SJCRH30 (cell line): ENCODE results near the gene CDK13. TPM values are rescaled to one million over a fixed set of nuclear protein-coding genes. Genes with fewer than 3 reads are reported as not detected.
"Not testable (repeated sequence)": the region's sequence is repeated elsewhere in the genome, so short reads cannot be mapped to it uniquely, and the experiment has no call there.

ENCODE experiments used
- DNase-seq, 2 experiments: peaks; one replicate each; pipeline ENCODE4 v3.0.0-alpha.2; 2015 to 2020
- H3K27ac ChIP-seq: fragments of 250-450 bp; sonication (Bioruptor Pico); 2 replicates; pipeline ENCODE4 v1.5.1; 2020; ENCODE audit warnings: mild to moderate bottlenecking, moderate library complexity
- H3K27me3 ChIP-seq: fragments of 250-450 bp; sonication (Bioruptor Pico); 2 replicates; pipeline ENCODE4 v1.5.1; 2020; ENCODE audit warnings: mild to moderate bottlenecking, moderate library complexity
- H3K36me3 ChIP-seq: fragments of 250-450 bp; sonication (Bioruptor Pico); 2 replicates; pipeline ENCODE4 v1.5.1; 2020; ENCODE audit warnings: mild to moderate bottlenecking, moderate library complexity
- H3K4me1 ChIP-seq: fragments of 250-450 bp; sonication (Bioruptor Pico); 2 replicates; pipeline ENCODE4 v1.5.1; 2020; ENCODE audit warnings: mild to moderate bottlenecking, moderate library complexity
- H3K4me3 ChIP-seq: fragments of 250-450 bp; sonication (Bioruptor Pico); 2 replicates; pipeline ENCODE4 v1.5.1; 2020; ENCODE audit warnings: mild to moderate bottlenecking, moderate library complexity
- H3K9me3 ChIP-seq: fragments of 250-450 bp; sonication (Bioruptor Pico); replicated peaks from 2 replicates; pipeline ENCODE4 v1.5.1; 2020; ENCODE audit warnings: mild to moderate bottlenecking, moderate library complexity
- total RNA-seq: library from RNA; depleted of rRNA; stranded (reverse); fragments of >200 nt; shearing (Covaris generic); gene quantifications from 2 replicates; pipeline ENCODE4 v1.2.3, GENCODE V29; 2014; rRNA removed

The CDK13 gene
- total RNA-seq = 55.8 and 70.5 TPM in 2 replicates

DNA sequence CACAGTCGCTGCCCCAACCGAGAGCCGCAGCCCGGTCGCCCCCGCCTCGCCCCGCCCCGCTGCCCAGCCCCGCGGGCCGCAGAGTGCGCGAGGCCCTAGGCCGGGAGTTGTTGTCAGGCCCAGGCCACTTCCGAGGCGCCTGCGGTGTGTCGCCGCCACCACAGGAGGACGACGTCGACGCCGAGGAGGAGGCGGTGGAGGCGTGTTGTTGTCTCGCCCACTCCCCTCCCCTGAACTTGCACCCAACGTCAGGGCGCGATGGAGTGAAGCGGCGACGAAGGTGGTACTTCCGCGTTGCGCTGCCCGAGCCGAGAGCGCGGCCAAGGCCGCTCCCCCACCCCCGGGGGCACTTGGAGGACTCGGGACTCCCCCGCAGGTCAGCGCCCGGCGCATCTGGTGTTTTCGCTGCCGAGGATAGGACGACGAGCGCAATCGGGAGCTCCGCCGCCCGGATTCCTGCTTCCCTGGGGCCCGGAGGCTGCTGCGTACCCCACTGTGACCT, at the start of gene CDK13:
TSS of gene CDK13 (plus strand) at position 286 of the 502 bp plus-strand sequence. CDS start 386 bp downstream, outside the sequence.
- DNase-seq = peak; percentile 78 to 79
- H3K9me3 ChIP-seq = no peaks in the 10 kb centered on the region

DNA sequence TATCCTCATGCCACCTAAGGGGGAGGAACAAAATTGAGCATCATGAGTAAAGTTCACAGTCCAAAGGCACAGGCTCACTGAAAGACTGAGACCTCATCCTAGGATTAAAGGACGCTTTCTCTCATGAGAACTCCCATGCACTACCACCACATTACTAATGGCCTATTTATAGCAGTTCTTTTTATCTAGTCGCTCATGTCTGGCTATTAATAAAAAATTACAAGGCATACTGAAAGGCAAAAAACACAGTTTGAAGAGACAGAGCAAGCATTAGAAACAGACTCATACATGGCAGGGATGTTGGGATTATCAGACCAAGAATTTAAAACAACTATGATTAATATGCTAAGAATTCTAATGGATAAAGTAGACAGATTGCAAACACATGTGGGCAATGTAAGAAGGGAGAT, 46.0 kb upstream of the CDK13 start:
- Histone ChIP-seq H3K36me3 (no peaks in the 10 kb centered on the region), H3K27me3 (no peaks in the 10 kb centered on the region), H3K9me3 (no peaks in the 10 kb centered on the region; the same call in 1 of the 2 replicates), H3K4me1 (no peaks in the 10 kb centered on the region), H3K27ac (no peak overlapping the region), H3K4me3 (no peak overlapping the region)
- no peak for DNase-seq

More for the DNA sequence above, at the start of gene CDK13:
- H3K36me3 ChIP-seq = no peaks in the 10 kb centered on the region
- H3K4me3 ChIP-seq = peak within 1 kb of the TSS; percentile 88
- H3K27ac ChIP-seq = peak within 1 kb of the TSS; percentile 79
- no peaks in the 10 kb centered on the region for H3K4me1 ChIP-seq
- no peaks in the 10 kb centered on the region for H3K27me3 ChIP-seq

DNA sequence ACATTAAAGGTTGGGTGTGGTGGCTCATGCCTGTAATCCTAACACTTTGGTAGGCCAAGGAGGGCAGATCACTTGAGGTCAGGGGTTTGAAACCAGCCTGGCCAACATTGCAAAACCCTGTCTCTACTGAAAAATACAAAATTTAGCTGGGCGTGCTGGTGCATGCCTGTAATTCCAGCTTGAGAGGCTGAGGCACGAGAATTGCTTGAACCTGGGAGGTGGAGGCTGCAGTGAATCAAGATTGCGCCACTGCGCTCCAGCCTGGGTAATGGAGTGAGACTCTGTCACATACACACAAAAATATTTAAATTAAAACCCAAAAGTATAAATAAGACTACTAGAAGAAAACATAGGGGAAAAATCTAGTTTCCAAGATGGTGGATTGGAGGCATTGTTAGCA, 41.9 kb upstream of the CDK13 start:
- no peaks in the 10 kb centered on the region for H3K27me3 ChIP-seq
- no peak overlapping the region for H3K4me3 ChIP-seq
- no peak for DNase-seq
- H3K27ac ChIP-seq = no peak overlapping the region
- H3K4me1 ChIP-seq = no peaks in the 10 kb centered on the region
- no peaks in the 10 kb centered on the region; the same call in 1 of the 2 replicates for H3K9me3 ChIP-seq
- no peaks in the 10 kb centered on the region for H3K36me3 ChIP-seq

DNA sequence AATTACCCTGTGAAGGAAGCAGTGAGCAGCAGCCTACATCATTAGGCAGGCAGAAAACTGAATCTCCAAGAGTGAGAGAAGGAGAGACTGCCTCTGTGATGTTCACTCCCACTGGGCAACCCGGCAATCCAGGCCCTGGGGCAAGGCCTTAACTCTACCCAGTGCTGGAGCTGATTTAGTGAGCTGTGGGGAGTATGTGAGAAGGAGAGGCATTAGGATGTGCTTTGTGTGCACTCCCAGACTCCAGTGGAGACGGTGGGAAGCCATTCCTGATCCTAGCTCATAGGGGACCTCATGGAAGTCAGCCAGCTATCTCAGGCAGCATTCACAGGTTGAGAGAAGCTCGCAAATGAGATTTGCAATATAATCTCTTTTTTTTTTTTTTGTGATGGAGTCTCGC, 41.1 kb upstream of the CDK13 start:
- Histone ChIP-seq H3K27me3 (no peaks in the 10 kb centered on the region), H3K27ac (no peak overlapping the region), H3K9me3 (no peaks in the 10 kb centered on the region; the same call in 1 of the 2 replicates), H3K36me3 (no peaks in the 10 kb centered on the region), H3K4me3 (no peak overlapping the region), H3K4me1 (no peaks in the 10 kb centered on the region)
- no peak for DNase-seq

DNA sequence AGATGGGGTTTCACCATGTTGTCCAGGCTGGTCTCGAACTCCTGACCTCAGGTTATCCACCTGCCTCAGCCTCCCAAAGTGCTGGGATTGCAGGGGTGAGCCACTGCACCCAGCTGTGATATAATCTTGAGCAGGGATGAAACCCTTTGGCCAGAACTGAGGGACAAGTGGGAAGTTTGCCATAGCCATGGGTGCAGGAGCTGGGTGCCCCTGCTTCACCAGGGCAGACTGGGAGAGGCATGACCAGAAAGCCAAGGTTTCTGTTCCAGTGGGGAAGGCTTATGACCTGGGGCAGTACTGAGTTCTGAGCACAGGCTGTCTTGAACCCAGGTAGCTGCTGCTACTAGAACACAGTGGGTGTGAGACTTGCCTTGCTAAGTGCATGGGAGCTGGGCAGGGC, 40.5 kb upstream of the CDK13 start:
- H3K27ac ChIP-seq = no peak overlapping the region
- H3K27me3 ChIP-seq = no peaks in the 10 kb centered on the region
- no peaks in the 10 kb centered on the region for H3K36me3 ChIP-seq
- no peaks in the 10 kb centered on the region; the same call in 1 of the 2 replicates for H3K9me3 ChIP-seq
- no peak overlapping the region for H3K4me3 ChIP-seq
- no peak for DNase-seq
- no peaks in the 10 kb centered on the region for H3K4me1 ChIP-seq

DNA sequence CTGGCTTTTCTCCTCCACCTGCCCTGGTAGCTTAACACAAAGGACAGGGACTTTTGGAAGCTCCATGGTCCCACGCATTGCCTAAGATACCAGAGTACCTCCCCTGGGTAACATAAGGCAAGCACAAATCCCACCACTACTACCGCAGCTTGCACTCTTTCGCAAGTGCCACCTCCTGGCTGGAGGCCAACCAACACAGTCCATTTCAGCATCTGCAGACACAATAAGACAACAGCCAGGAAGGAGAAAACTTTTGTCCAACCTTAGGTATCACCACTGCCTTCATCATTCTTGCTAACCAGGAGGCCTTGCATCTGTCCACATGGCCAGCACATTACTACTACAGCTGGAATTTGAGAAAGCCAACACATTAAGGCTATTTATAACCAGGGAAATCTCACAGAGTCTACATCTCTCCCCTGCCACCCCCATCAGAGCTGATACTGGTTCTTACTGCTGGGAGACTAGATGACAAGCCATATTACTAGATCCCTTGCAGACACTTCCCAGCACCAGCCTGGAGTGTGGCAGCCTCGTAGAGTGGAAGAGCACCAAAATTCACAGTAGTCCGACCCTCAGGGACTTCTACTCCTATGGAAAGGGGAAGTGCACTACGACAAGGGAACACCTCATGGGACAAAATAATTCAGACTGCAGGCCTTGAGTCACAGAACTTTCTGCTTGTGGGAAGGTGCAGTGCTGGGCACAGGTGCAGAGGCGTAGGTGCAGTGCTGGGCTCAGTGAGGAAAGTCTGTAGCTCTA, 39.8 kb upstream of the CDK13 start:
- Histone ChIP-seq H3K9me3 (no peaks in the 10 kb centered on the region; the same call in 1 of the 2 replicates), H3K4me1 (no peaks in the 10 kb centered on the region), H3K27ac (no peak overlapping the region), H3K36me3 (no peaks in the 10 kb centered on the region), H3K27me3 (no peaks in the 10 kb centered on the region), H3K4me3 (no peak overlapping the region)
- DNase-seq = no peak

DNA sequence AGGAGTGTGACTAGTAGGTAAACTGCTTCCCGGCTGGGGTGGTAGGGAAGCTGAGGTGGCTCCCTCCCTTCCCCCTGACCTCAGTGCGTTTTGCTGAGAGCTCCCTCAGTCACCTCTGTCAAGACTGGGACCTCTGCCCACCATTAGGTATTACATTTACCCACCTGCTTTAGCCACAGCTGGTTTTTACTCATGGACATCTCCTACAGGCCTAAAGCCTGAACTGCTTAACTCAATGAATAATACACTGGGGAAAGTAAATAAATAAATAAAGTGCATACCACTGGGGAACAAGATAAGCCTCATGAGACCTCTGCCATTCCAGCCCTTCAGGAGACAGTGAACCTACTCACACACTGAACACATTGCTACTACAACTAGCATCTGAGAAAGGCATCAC, 38.9 kb upstream of the CDK13 start:
- Histone ChIP-seq H3K4me1 (no peaks in the 10 kb centered on the region), H3K4me3 (no peak overlapping the region), H3K27ac (no peak overlapping the region), H3K27me3 (no peaks in the 10 kb centered on the region), H3K36me3 (no peaks in the 10 kb centered on the region), H3K9me3 (no peaks in the 10 kb centered on the region; the same call in 1 of the 2 replicates)
- DNase-seq = no peak

DNA sequence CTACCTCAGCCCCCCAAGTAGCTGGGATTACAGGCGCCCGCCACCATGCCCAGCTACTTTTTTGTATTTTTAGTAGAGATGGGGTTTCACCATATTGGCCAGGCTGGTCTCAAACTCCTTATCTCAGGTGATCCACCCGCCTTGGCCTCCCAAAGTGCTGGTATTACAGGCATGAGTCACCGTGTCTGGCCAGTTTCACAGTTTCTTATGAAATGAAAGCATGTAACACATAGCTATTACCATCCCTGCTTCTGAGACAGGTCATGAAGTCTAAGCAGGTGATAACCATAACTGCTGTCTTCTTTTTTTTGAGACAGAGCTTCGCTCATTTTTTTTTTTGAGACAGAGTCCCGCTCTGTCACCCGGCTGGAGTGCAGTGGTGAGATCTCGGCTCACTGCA, 34.2 kb upstream of the CDK13 start:
- not testable (repeated sequence) for H3K27ac ChIP-seq, H3K27me3 ChIP-seq, H3K9me3 ChIP-seq, DNase-seq, H3K4me1 ChIP-seq, H3K36me3 ChIP-seq, H3K4me3 ChIP-seq

DNA sequence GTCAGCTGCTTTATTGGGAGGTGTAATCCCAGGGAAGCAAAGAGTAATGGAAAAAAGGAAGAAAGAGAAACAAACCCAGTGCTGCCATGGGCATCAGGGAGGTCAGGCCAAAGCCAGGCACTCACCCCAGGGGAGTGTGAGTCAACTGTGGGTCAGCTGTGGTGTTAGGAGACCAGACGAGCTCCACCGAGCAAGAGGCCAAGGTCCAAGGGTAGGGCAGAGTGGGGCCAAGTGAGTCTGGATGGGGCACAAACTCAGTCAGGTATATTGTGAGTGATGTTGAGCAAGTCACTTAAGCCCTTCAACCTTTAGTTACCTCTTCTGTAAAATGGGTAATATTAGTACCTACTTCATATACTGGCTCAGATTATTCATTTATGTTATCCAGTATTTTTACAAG, 30.4 kb upstream of the CDK13 start:
- H3K27ac ChIP-seq = no peak overlapping the region
- H3K4me1 ChIP-seq = peaks cover 36% of the 10 kb centered on the region
- H3K9me3 ChIP-seq = no peaks in the 10 kb centered on the region
- DNase-seq = no peak
- H3K27me3 ChIP-seq = no peaks in the 10 kb centered on the region
- H3K36me3 ChIP-seq = no peaks in the 10 kb centered on the region
- H3K4me3 ChIP-seq = no peak overlapping the region

DNA sequence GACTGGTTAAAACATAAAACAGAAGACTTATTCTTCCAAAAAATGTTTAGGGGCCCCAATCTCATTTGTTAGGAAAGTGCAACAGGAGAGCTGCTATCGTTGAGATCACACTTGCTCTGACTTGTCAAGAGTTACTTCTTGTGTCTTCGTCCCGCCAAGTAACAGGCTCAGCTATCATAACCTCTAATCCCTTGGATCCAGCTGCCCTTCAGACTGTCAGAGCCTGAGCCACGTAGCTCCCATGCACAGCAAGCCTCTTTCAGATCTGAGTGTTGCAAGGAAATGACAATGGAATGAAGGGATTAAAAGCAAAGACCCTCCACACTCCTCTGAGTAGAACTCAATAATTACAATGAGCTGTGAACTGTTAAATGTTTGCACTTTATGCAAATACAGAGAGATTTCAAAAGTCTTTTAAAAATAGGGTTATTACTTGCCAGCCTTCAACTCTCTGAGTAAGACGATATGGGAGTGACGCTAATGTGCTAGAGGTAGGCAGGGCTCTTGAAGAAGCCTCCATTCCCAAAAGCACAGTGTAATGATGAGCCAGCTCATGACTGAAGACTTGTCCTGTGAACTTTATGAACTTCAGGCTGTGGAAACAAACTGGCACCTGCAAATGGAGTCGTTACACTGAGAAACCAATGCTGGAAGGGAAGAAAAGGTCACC, 28.4 kb upstream of the CDK13 start:
- peak; percentile 80 to 92 for DNase-seq
- Histone ChIP-seq H3K27me3 (no peaks in the 10 kb centered on the region), H3K36me3 (no peaks in the 10 kb centered on the region), H3K27ac (peak overlapping the region; percentile 53), H3K4me3 (0 out of 2 replicates have a peak overlapping the region, but pooled peaks have one; percentile 2), H3K9me3 (no peaks in the 10 kb centered on the region), H3K4me1 (peaks cover 36% of the 10 kb centered on the region)

DNA sequence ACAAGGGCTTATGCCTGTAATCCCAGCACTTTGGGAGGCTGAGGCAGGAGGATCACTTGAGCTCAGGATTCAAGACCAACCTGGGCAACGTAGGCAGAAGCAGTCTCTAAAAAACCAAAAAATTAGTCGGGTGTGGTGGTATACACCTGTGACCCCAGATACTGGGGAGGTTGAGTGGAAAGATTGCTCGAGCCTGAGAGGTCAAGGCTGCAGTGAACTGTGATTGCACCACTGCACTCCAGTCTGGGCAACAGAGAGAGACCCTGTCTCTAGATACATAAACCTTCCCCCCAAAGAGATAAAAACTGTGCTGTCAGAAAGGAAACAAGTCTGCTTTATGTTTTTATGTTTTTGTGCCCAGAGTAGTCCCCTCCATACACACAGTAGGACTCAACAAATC, 27.5 kb upstream of the CDK13 start:
- no peaks in the 10 kb centered on the region for H3K36me3 ChIP-seq
- DNase-seq = no peak
- peaks cover 36% of the 10 kb centered on the region for H3K4me1 ChIP-seq
- no peak overlapping the region for H3K4me3 ChIP-seq
- peak overlapping the region; percentile 43; the same call in 1 of the 2 replicates for H3K27ac ChIP-seq
- no peaks in the 10 kb centered on the region for H3K9me3 ChIP-seq
- H3K27me3 ChIP-seq = no peaks in the 10 kb centered on the region

DNA sequence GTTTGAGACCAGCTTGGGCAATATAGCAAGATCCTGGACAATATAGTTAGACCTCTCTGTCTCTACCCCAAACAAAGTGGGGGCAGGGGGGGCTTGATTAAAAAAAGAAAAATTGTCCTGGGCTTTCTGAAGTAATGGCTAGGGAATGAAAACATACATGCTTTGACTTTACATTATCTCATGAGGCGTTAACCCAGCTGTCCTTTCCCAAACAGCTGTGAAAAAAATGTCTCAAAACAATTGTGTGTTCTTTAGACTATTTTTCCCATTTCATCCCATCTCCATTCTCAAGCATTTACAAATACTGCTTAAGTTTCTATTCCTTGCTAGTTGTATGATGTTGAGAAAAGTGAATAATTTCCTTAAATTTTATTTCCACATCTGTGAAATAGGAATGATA, 27.0 kb upstream of the CDK13 start:
- peak overlapping the region; percentile 43 for H3K27ac ChIP-seq

DNA sequence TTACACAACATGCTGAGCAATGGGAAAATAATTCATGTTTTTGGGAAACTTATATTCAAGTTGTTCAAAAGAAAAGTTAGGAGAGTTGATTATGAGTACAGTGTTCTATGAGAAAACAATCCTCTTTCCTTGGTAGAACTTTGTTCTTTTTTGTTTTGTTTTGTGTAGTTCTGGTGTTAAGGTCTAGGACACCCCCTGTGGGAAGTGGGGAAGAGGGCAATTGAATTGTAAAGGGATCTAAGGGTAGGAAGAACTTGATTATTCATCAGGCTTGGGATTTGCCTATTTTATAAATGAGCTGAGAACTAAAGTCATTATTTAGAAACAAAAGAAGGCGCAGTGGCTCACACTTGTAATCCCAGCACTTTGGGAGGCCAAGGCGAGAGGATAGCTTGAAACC, 25.9 kb upstream of the CDK13 start:
- H3K27me3 ChIP-seq = no peaks in the 10 kb centered on the region
- no peak overlapping the region for H3K4me3 ChIP-seq
- no peaks in the 10 kb centered on the region for H3K36me3 ChIP-seq
- DNase-seq = peak in 1 of 2 experiments; percentile 18
- H3K9me3 ChIP-seq = no peaks in the 10 kb centered on the region
- peaks cover 36% of the 10 kb centered on the region for H3K4me1 ChIP-seq
- no peak overlapping the region for H3K27ac ChIP-seq

More for the DNA sequence above, 27.0 kb upstream of the CDK13 start:
- peaks cover 36% of the 10 kb centered on the region for H3K4me1 ChIP-seq
- DNase-seq = peak in 1 of 2 experiments; percentile 62
- no peak overlapping the region for H3K4me3 ChIP-seq
- H3K36me3 ChIP-seq = no peaks in the 10 kb centered on the region
- H3K9me3 ChIP-seq = no peaks in the 10 kb centered on the region
- no peaks in the 10 kb centered on the region for H3K27me3 ChIP-seq

DNA sequence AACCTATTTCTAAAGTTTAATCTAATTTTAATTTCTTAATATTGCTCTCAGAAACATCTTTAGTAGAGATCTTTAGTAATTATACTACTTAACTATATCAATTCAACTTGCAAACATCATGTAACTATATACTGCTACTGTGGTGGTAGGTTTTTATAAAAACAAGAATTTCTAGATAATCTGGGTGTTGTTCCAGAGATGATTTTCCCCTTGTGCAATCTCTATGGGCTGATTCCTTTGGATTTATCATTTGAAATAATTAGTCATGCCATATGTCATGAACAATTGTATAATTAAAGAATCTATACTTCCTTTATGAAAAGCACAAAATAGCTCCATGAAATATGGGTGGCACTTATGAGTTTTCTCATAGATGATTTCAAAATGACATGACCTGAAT, 23.9 kb upstream of the CDK13 start:
- Histone ChIP-seq H3K27ac (no peak overlapping the region), H3K4me1 (peaks cover 29% of the 10 kb centered on the region), H3K36me3 (no peaks in the 10 kb centered on the region), H3K4me3 (no peak overlapping the region), H3K27me3 (no peaks in the 10 kb centered on the region), H3K9me3 (no peaks in the 10 kb centered on the region)
- DNase-seq = no peak

DNA sequence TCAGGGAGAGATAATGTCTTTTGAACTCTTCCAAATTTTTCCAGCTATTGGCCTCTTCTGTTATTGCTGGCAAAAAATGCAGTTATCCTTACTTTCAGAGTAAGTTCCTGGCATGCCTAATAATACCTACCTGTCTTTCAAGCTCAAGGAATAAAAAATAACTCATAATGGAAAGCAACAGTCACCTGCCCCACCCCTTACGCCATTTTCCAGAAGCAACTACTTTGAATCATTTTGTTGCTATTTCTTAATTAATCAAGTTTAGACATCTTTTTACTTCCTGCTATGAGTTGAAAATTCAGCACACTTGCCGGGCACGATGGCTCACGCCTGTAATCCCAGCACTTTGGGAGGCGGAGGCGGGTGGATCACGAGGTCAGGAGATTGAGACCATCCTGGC, 23.0 kb upstream of the CDK13 start:
- no peak overlapping the region for H3K27ac ChIP-seq
- no peaks in the 10 kb centered on the region for H3K36me3 ChIP-seq
- peaks cover 22% of the 10 kb centered on the region for H3K4me1 ChIP-seq
- H3K4me3 ChIP-seq = no peak overlapping the region
- H3K9me3 ChIP-seq = no peaks in the 10 kb centered on the region
- H3K27me3 ChIP-seq = no peaks in the 10 kb centered on the region
- no peak for DNase-seq
